K562 (cell line): Measurements from ENCODE around the gene CACNA1S. TPM values are rescaled to one million over a fixed set of nuclear protein-coding genes. Genes with fewer than 3 reads are reported as not detected.

Experiments used
- ATAC-seq: fragments of 200-7000 bp; cut with Tn5 transposase; 3 replicates; pipeline ENCODE4 v1.9.1; 2020; ENCODE audit warnings: moderate library complexity
- BruUV-seq: library from RNA; stranded (reverse); fragments of 400-500 nt; replicated peaks from 2 replicates; lab custom pipeline; 2021; lab: Mats Ljungman, UMichigan
- CTCF ChIA-PET: fragments of 300-600 bp; formaldehyde crosslinking; extraction: SDS; loops from one replicate; lab custom pipeline; 2021; ENCODE audit warnings: low intra/inter-chr PET ratio; lab: Yijun Ruan, JAX
- POLR2A ChIA-PET: fragments of 300-600, 350-650 bp; sonication (Branson Sonifier 250); formaldehyde crosslinking; extraction: SDS; loops from one replicate; lab custom pipeline; 2021; ENCODE audit warnings: antibody characterized with exemption, inconsistent platforms; lab: Yijun Ruan, JAX
- DNase-seq, 4 experiments: peaks; one replicate each; pipeline versions ENCODE4 v3.0.0 to v3.0.0-alpha.2; 2011 to 2018; ENCODE audit warnings: low spot score in 3 of 4, mixed read lengths in 3 of 4; ENCODE audit errors: extremely low read depth in 1 of 4
- FAIRE-seq: peaks from 2 replicates; lab custom pipeline; 2011; peaks lifted over from hg19 to GRCh38; lab: Jason Lieb, UNC
- H2AFZ ChIP-seq: 2 replicates; pipeline ENCODE4 v1.6.0; 2011; ENCODE audit warnings: low read depth, low read length, control low read depth, inconsistent platforms
- H3K27ac ChIP-seq: fragments of 200-600 bp; 3 replicates; pipeline ENCODE4 v1.8.0; 2011; ENCODE audit warnings: low read depth, mild to moderate bottlenecking, control low read depth, inconsistent platforms, low read length, moderate library complexity, mixed read lengths; ENCODE audit errors: extremely low read depth
- H3K27me3 ChIP-seq, 2 experiments: fragments of 300-600 bp in 1 of 2; 2 replicates in 1 of 2; 3 replicates in 1 of 2; pipeline versions ENCODE4 v1.6.0 to v1.8.0; 2011; ENCODE audit warnings: inconsistent platforms in 2 of 2, low read length in 2 of 2, mild to moderate bottlenecking in 1 of 2, mixed read lengths in 1 of 2, moderate library complexity in 1 of 2; ENCODE audit not compliant: control insufficient read depth in 2 of 2, insufficient read depth in 2 of 2
- H3K36me3 ChIP-seq: fragments of 300-600 bp; 3 replicates; pipeline ENCODE4 v1.8.0; 2011; ENCODE audit warnings: mild to moderate bottlenecking, low read length, inconsistent platforms; ENCODE audit not compliant: control insufficient read depth, insufficient read depth
- H3K4me1 ChIP-seq, 2 experiments: fragments of 200-600 bp in 1 of 2; replicated peaks in 1 of 2; 2 replicates in 1 of 2; 3 replicates in 1 of 2; pipeline versions ENCODE4 v1.5.1 to v1.8.0; 2011; ENCODE audit warnings: inconsistent platforms in 2 of 2, low read length in 2 of 2, mild to moderate bottlenecking in 1 of 2, mixed read lengths in 1 of 2, moderate library complexity in 1 of 2; ENCODE audit not compliant: control insufficient read depth in 2 of 2, insufficient read depth in 2 of 2
- H3K4me2 ChIP-seq: 2 replicates; pipeline ENCODE4 v1.6.1; 2011; ENCODE audit warnings: low read length, control low read depth, inconsistent platforms, mixed read lengths; ENCODE audit not compliant: insufficient read depth
- H3K4me3 ChIP-seq: fragments of 200-600 bp; sonication (generic), shearing (Covaris generic); 2 replicates; pipeline ENCODE4 v1.5.1; 2016; ENCODE audit warnings: control low read depth, inconsistent platforms
- H3K79me2 ChIP-seq: fragments of 200-600 bp; 3 replicates; pipeline ENCODE4 v1.8.0; 2011; ENCODE audit warnings: low read length, inconsistent platforms; ENCODE audit not compliant: control insufficient read depth, insufficient read depth
- H3K9ac ChIP-seq, 2 experiments: 2 replicates each; pipeline versions ENCODE4 v1.6.0 to v1.6.1; 2011; ENCODE audit warnings: low read depth in 2 of 2, low read length in 2 of 2, control low read depth in 1 of 2, inconsistent platforms in 1 of 2, mild to moderate bottlenecking in 1 of 2, mixed read lengths in 1 of 2; ENCODE audit not compliant: insufficient read depth in 1 of 2
- H3K9me1 ChIP-seq: one replicate; pipeline ENCODE4 v1.6.0; 2011; ENCODE audit warnings: inconsistent platforms, mild to moderate bottlenecking, low read length, moderate library complexity; ENCODE audit not compliant: control insufficient read depth, insufficient read depth
- H3K9me3 ChIP-seq: replicated peaks from 2 replicates; pipeline ENCODE4 v1.5.1; 2011; ENCODE audit warnings: low read depth, low read length, inconsistent platforms; ENCODE audit not compliant: control insufficient read depth, insufficient read depth
- H4K20me1 ChIP-seq: replicated peaks from 2 replicates; pipeline ENCODE4 v1.6.1; 2011; ENCODE audit warnings: low read length, inconsistent platforms, mixed read lengths; ENCODE audit not compliant: control insufficient read depth, insufficient read depth
- ARID1B ChIP-seq: fragments of 450-650 bp; IDR thresholded peaks from 2 replicates; pipeline ENCODE4 v1.6.1; 2016; ENCODE audit warnings: antibody characterized with exemption, mild to moderate bottlenecking, inconsistent platforms
- EGR1 ChIP-seq: fragments of 450-650 bp; conservative IDR thresholded peaks from 2 replicates; pipeline ENCODE4 v1.6.1; 2017; ENCODE audit warnings: mild to moderate bottlenecking
- KLF16 ChIP-seq: IDR thresholded peaks from 2 replicates; pipeline ENCODE4 v1.6.1; 2016; ENCODE audit warnings: antibody characterized with exemption
- TFE3 ChIP-seq: fragments of 450-650 bp; formaldehyde crosslinking; IDR thresholded peaks from 2 replicates; pipeline ENCODE4 v1.4.0; 2020; ENCODE audit warnings: mild to moderate bottlenecking, mixed read lengths
- ZNF212 ChIP-seq: fragments of 450-650 bp; formaldehyde crosslinking; IDR thresholded peaks from 2 replicates; pipeline ENCODE4 v1.4.0; 2020; ENCODE audit warnings: mild to moderate bottlenecking
- WGBS: fragments of 100-300 bp; shearing (Covaris generic); methylation state at CpG from one replicate; pipeline ENCODE4 v1.1.6; 2016; ENCODE audit warnings: low coverage, mixed read lengths; ENCODE audit not compliant: insufficient coverage; ENCODE audit errors: missing lambda C conversion rate; 5-methylcytosine and 5-hydroxymethylcytosine counted together
- in situ Hi-C: fragments of 300-500 bp; cut with MboI; formaldehyde crosslinking; loops from 4 replicates; pipeline ENCODE4 v1.15.0; 2018; ENCODE audit warnings: inconsistent platforms, mixed read lengths
- intact Hi-C: fragments of 100-400 bp; cut with micrococcal nuclease; formaldehyde crosslinking; loops from 2 replicates; pipeline ENCODE4 v1.14.2; 2022
- polyA plus RNA-seq, 8 experiments: library from polyadenylated mRNA; depleted of rRNA in 4 of 8; stranded (reverse) in 5 of 8; unstranded in 3 of 8; fragments of >200 nt; fragmentation: Nextera tagmentation in 2 of 8; fragmentation: Illumina TruSeq in 1 of 8; extraction: Ambion mirVana in 2 of 8; extraction: Trizol in 1 of 8; gene quantifications; 2 replicates each; pipeline versions ENCODE4 v1.2.1 to v1.2.3, GENCODE V29; 2011 to 2014; ENCODE audit warnings: inconsistent platforms in 1 of 8, missing spikeins in 1 of 8
- total RNA-seq, 7 experiments: library from RNA; depleted of rRNA in 6 of 7; stranded (reverse); fragments of >200 nt in 6 of 7; fragmentation: Illumina TruSeq in 2 of 7; extraction: Trizol in 2 of 7; gene quantifications; 2 replicates each; pipeline versions ENCODE4 v1.2.1 to v1.2.3, GENCODE V29; 2011 to 2021; ENCODE audit warnings: low replicate concordance in 1 of 7
- TF ChIP-seq, protein P1 (sequence below): fragments of 200-800 bp; sonication (Bioruptor generic); IDR thresholded peaks from 2 replicates; pipeline ENCODE4 v1.6.1; 2016; ENCODE audit warnings: missing genetic modification characterization, missing compliant biosample characterization
- TF ChIP-seq, protein P2 (sequence below): fragments of 450-650 bp; IDR thresholded peaks from 2 replicates; pipeline ENCODE4 v1.6.1; 2017; ENCODE audit warnings: antibody characterized with exemption, mild to moderate bottlenecking

The CACNA1S gene
- total and polyA plus RNA-seq, 9 of the 15 experiments (the other 6 are each of a cell fraction or from before 2014, with no cell fraction given) = not detected

DNA sequence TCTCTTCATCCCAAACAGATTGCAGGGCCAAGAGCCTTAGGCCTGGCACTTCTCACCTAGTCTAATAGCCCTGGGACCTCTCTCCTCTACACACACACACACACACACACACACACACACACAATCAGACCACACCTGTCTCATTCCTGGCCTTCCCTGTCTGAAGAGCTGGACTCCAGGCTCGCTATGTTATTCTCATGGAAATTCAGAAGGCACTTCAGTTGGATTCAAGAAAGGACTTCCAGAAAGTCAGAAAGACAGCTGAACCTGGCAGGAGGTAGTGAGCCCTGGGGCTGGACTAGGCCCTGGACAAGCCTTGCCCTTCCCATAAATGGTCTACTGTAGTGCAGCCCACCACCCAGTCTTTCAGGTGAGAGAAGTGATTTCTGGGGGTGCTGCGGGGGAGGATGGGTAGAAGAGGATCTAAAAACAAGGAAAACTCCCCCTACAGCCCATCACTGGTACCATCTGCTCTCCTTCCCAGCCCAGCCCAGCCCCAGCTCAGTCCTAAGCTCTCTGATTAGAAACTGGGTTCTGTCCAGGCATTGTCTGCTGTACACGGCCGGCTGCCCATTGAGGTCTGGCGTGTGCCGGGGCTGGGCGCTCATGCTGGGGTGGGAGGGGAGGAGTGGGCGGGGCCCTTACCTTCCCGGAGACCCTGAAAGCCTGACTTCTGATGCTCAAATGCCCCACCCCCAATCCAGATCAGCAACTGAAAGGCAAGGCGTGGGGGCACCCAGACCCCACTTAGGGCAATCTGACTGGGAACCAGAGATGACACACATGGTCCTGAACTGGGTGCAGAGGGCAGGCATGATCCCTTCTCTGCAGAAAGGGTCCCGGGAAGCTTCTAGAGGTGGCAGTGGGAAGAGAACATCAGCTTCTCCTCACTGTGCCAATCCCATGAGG, 91.3 kb downstream of the CACNA1S start:
- ChIA-PET POLR2A (interaction anchor here (0.6 to 1.4 kb wide), 8 partner anchors 10 to 463 kb away, joined by 3 to 8 read pairs (median 4); partner anchors contain the start of gene KIF14), CTCF (no interaction called here)
- Histone ChIP-seq H3K4me3 (no peak overlapping the region), H3K9me3 (no peaks in the 10 kb centered on the region), H3K36me3 (no peaks in the 10 kb centered on the region), H4K20me1 (no peaks in the 10 kb centered on the region; the same call in 1 of the 2 replicates), H2AFZ (0 out of 2 replicates have a peak overlapping the region, but pooled peaks have one; percentile 6), H3K79me2 (peaks cover 15% of the 10 kb centered on the region), H3K9ac (peak overlapping the region; percentile 39 to 61; a peak in 3 of 4 replicates), H3K4me1 (peaks cover 70 to 86% of the 10 kb centered on the region in 2 experiments), H3K27ac (peak overlapping the region; percentile 91), H3K27me3 (no peaks in the 10 kb centered on the region; a peak in 1 of 5 replicates), H3K9me1 (peaks cover 4% of the 10 kb centered on the region), H3K4me2 (0 out of 2 replicates have a peak overlapping the region, but pooled peaks have one; percentile 83)
- DNase-seq (peak; percentile 74 to 78 (median 76)), ATAC-seq (peak; percentile 58), FAIRE-seq (no peak)
- WGBS = 39% methylated on average over 6 of the region's 11 CpGs
- in situ Hi-C loops = no loop called here
- no TSS peak for BruUV-seq
- intact Hi-C loops = loop anchor here (5.0 kb wide), 1 partner anchor 399 kb away; the partner anchor contains the start of gene KIF14
- TF ChIP-seq, protein P1, sequence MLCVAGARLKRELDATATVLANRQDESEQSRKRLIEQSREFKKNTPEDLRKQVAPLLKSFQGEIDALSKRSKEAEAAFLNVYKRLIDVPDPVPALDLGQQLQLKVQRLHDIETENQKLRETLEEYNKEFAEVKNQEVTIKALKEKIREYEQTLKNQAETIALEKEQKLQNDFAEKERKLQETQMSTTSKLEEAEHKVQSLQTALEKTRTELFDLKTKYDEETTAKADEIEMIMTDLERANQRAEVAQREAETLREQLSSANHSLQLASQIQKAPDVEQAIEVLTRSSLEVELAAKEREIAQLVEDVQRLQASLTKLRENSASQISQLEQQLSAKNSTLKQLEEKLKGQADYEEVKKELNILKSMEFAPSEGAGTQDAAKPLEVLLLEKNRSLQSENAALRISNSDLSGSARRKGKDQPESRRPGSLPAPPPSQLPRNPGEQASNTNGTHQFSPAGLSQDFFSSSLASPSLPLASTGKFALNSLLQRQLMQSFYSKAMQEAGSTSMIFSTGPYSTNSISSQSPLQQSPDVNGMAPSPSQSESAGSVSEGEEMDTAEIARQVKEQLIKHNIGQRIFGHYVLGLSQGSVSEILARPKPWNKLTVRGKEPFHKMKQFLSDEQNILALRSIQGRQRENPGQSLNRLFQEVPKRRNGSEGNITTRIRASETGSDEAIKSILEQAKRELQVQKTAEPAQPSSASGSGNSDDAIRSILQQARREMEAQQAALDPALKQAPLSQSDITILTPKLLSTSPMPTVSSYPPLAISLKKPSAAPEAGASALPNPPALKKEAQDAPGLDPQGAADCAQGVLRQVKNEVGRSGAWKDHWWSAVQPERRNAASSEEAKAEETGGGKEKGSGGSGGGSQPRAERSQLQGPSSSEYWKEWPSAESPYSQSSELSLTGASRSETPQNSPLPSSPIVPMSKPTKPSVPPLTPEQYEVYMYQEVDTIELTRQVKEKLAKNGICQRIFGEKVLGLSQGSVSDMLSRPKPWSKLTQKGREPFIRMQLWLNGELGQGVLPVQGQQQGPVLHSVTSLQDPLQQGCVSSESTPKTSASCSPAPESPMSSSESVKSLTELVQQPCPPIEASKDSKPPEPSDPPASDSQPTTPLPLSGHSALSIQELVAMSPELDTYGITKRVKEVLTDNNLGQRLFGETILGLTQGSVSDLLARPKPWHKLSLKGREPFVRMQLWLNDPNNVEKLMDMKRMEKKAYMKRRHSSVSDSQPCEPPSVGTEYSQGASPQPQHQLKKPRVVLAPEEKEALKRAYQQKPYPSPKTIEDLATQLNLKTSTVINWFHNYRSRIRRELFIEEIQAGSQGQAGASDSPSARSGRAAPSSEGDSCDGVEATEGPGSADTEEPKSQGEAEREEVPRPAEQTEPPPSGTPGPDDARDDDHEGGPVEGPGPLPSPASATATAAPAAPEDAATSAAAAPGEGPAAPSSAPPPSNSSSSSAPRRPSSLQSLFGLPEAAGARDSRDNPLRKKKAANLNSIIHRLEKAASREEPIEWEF = no peak
- no peak for TF ChIP-seq TFE3 (CRISPR knock-in tag)
- 0 out of 2 replicates have a peak, but pooled peaks have one; percentile 22 for TF ChIP-seq ARID1B
- TF ChIP-seq ZNF212 = no peak
- TF ChIP-seq, protein P2, sequence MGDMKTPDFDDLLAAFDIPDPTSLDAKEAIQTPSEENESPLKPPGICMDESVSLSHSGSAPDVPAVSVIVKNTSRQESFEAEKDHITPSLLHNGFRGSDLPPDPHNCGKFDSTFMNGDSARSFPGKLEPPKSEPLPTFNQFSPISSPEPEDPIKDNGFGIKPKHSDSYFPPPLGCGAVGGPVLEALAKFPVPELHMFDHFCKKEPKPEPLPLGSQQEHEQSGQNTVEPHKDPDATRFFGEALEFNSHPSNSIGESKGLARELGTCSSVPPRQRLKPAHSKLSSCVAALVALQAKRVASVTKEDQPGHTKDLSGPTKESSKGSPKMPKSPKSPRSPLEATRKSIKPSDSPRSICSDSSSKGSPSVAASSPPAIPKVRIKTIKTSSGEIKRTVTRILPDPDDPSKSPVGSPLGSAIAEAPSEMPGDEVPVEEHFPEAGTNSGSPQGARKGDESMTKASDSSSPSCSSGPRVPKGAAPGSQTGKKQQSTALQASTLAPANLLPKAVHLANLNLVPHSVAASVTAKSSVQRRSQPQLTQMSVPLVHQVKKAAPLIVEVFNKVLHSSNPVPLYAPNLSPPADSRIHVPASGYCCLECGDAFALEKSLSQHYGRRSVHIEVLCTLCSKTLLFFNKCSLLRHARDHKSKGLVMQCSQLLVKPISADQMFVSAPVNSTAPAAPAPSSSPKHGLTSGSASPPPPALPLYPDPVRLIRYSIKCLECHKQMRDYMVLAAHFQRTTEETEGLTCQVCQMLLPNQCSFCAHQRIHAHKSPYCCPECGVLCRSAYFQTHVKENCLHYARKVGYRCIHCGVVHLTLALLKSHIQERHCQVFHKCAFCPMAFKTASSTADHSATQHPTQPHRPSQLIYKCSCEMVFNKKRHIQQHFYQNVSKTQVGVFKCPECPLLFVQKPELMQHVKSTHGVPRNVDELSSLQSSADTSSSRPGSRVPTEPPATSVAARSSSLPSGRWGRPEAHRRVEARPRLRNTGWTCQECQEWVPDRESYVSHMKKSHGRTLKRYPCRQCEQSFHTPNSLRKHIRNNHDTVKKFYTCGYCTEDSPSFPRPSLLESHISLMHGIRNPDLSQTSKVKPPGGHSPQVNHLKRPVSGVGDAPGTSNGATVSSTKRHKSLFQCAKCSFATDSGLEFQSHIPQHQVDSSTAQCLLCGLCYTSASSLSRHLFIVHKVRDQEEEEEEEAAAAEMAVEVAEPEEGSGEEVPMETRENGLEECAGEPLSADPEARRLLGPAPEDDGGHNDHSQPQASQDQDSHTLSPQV = peak; percentile 69
- TF ChIP-seq EGR1 = peak; percentile 72
- TF ChIP-seq KLF16 = peak; percentile 37; the same call in 1 of the 2 replicates
